Tibial nerve (tissue), 4 donors: ENCODE measurements around the gene MYO1B. TPM values are rescaled to one million over a fixed set of nuclear protein-coding genes. Genes with fewer than 3 reads are reported as not detected.

Experiments used
- DNase-seq, 2 donors: peaks; one replicate each; pipeline ENCODE4 v3.0.0-alpha.2; 2019; ENCODE audit warnings: low spot score in 2 of 2
- H3K27ac ChIP-seq, 4 donors: fragments of 200-600 bp; sonication (generic) in 3 of 4; one replicate each; pipeline ENCODE4 v1.5.1; 2017 to 2019; ENCODE audit warnings: mild to moderate bottlenecking in 1 of 4
- H3K27me3 ChIP-seq, 2 donors: fragments of 200-600 bp; sonication (generic) in 1 of 2; one replicate each; pipeline versions ENCODE4 v1.5.1 to v1.6.0; 2017 to 2019
- H3K36me3 ChIP-seq, 3 donors: fragments of 200-600 bp; sonication (generic); one replicate each; pipeline ENCODE4 v1.5.1; 2018 to 2019
- H3K4me1 ChIP-seq, 4 donors: fragments of 200-600 bp; sonication (generic) in 3 of 4; one replicate each; pipeline ENCODE4 v1.5.1; 2017 to 2019
- H3K4me3 ChIP-seq, 4 donors: fragments of 200-600 bp; sonication (generic) in 3 of 4; one replicate each; pipeline ENCODE4 v1.5.1; 2017 to 2019; ENCODE audit warnings: mild to moderate bottlenecking in 1 of 4, moderate library complexity in 1 of 4
- H3K9me3 ChIP-seq, 4 donors: fragments of 200-600 bp; sonication (generic) in 3 of 4; one replicate each; pipeline ENCODE4 v1.5.1; 2017 to 2019
- EP300 ChIP-seq, 2 donors: sonication (generic); formaldehyde crosslinking; IDR thresholded peaks; one replicate each; pipeline ENCODE4 v1.6.1; 2017; ENCODE audit warnings: antibody characterized with exemption in 2 of 2, mild to moderate bottlenecking in 1 of 2
- POLR2A ChIP-seq, 2 donors: fragments of 450-650 bp; IDR thresholded peaks; one replicate each; pipeline ENCODE4 v1.6.1; 2017; ENCODE audit warnings: antibody characterized with exemption in 2 of 2, mild to moderate bottlenecking in 2 of 2, moderate library complexity in 2 of 2
- WGBS, 2 donors: methylation state at CpG; one replicate each; pipeline ENCODE4 v1.1.5; 2018; 5-methylcytosine and 5-hydroxymethylcytosine counted together
- total RNA-seq, 4 donors: library from RNA; depleted of rRNA; stranded (reverse); fragments of >200 nt; gene quantifications; one replicate each; pipeline ENCODE4 v1.1.0, GENCODE V29; 2016
- TF ChIP-seq, protein P1 (sequence below), 5 experiments: fragments of 200-600 bp in 3 of 5; fragments of 450-650 bp in 2 of 5; sonication (generic) in 3 of 5; IDR thresholded peaks; one replicate each; pipeline ENCODE4 v1.5.1; 2016 to 2019; ENCODE audit warnings: antibody characterized with exemption in 5 of 5, mild to moderate bottlenecking in 3 of 5, moderate library complexity in 2 of 5

The MYO1B gene
- total RNA-seq, 4 donors from 2014 or later, result 27.9 to 44.4 (median 36.8) TPM

DNA sequence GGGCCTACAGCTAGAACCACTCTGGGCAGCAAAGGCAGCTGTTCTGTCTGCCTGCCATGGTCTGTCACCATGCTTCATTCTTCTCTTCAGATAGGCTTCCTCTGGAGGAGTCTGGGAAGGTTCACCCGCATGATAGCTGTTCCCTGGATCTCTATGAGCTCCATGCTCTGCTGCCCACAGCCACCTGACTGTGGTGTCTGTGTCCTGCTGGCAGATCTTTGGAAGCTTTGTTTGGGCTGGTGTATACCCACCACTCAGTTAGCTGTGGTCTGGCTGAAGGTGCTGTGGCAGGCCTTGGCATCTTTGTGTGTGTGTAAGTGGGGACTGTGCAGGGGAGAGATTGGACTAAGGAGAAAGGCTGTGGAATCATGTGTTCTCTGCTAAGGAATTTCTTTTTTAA, 23.4 kb downstream of the MYO1B start:
- 95 to 100% methylated on average over 1 of the region's 1 CpG for WGBS, 2 donors
- H3K27me3 ChIP-seq, result no peaks in the 10 kb centered on the region
- no peak for DNase-seq
- no peaks in the 10 kb centered on the region for H3K9me3 ChIP-seq
- H3K4me1 ChIP-seq, result peaks cover 0 to 31% (median 13%) of the 10 kb centered on the region in 4 donors
- no peak overlapping the region for H3K27ac ChIP-seq
- no peaks in the 10 kb centered on the region for H3K36me3 ChIP-seq
- no peak overlapping the region for H3K4me3 ChIP-seq
- TF ChIP-seq, protein P1, sequence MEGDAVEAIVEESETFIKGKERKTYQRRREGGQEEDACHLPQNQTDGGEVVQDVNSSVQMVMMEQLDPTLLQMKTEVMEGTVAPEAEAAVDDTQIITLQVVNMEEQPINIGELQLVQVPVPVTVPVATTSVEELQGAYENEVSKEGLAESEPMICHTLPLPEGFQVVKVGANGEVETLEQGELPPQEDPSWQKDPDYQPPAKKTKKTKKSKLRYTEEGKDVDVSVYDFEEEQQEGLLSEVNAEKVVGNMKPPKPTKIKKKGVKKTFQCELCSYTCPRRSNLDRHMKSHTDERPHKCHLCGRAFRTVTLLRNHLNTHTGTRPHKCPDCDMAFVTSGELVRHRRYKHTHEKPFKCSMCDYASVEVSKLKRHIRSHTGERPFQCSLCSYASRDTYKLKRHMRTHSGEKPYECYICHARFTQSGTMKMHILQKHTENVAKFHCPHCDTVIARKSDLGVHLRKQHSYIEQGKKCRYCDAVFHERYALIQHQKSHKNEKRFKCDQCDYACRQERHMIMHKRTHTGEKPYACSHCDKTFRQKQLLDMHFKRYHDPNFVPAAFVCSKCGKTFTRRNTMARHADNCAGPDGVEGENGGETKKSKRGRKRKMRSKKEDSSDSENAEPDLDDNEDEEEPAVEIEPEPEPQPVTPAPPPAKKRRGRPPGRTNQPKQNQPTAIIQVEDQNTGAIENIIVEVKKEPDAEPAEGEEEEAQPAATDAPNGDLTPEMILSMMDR (IDR thresholded peaks at IDR 0.05), result no peak
- no peak for TF ChIP-seq POLR2A (IDR thresholded peaks at IDR 0.05)
- TF ChIP-seq EP300 (IDR thresholded peaks at IDR 0.05), result no peak

DNA sequence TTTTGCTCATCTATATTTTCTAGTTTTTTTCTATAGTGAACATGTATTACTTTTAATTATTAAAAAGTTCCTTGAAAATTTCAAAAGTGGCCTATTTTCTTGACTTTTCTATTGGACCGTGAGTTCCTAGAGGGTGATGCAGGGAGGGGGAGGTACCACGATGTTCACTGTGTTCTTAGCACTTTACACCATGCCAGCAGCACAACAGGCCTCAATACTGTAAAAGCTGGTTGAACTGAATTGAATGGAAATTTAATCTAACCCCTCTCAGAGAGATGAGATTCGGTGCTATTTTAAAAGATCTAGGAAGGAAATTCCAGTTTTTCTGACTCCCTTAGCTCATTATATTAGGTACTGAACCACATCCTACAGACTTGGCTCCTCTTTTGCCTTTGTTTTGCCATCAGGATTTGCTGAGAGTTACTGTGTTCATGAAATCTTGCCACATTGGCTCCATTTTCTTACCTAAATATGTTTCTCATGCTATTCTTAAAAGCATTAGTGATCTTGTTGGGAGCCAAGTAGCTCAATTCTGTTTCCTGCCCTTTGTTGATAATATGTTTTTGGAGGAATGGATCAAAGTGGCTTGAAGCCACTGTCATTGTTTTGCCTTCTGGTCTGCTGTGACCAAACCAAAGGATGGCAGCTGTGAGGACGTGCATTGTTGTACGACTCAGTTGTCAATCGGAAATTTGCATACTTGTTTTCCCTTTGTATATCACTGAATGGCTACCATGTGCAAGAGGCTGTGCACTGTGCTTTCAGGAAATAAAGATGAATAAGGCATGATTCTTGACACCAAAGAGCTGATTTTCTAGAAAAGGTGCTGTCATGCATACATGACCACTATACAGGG, 25.3 kb downstream of the MYO1B start:
- no peak for DNase-seq
- no peak overlapping the region for H3K4me3 ChIP-seq
- WGBS, 2 donors, result 60 to 69% methylated on average over 6 of the region's 6 CpGs
- no peaks in the 10 kb centered on the region for H3K36me3 ChIP-seq
- no peaks in the 10 kb centered on the region for H3K9me3 ChIP-seq
- no peaks in the 10 kb centered on the region for H3K27me3 ChIP-seq
- peaks cover 0 to 24% (median 5%) of the 10 kb centered on the region in 4 donors for H3K4me1 ChIP-seq
- H3K27ac ChIP-seq, result no peak overlapping the region
- TF ChIP-seq EP300 (IDR thresholded peaks at IDR 0.05) (no peak), POLR2A (IDR thresholded peaks at IDR 0.05) (no peak)
- TF ChIP-seq, protein P1 (IDR thresholded peaks at IDR 0.05), result no peak

DNA sequence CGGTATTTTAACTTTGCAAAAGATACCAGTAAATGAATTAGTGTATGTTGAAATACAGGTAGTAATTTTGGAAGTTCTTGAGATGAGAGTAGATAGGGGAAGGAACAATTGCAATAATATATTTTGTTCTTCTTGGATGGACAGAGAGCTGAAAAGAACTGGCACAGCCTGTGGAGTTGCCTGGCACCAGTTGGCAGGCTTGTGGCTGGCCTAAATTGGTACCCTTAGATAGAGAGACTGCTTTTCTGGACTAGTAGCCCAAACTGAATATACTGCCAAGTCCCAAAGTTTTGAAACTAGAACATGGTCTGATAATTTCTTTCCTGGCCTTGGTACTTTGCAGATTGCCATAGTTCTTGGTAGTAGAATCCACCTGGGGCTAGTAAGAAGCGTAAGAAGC, 26.9 kb downstream of the MYO1B start:
- no peak for DNase-seq
- WGBS, 2 donors, result 86 to 87% methylated on average over 2 of the region's 2 CpGs
- TF ChIP-seq EP300 (IDR thresholded peaks at IDR 0.05), result no peak
- TF ChIP-seq, protein P1 (IDR thresholded peaks at IDR 0.05), result no peak
- TF ChIP-seq POLR2A (IDR thresholded peaks at IDR 0.05), result no peak
- Histone ChIP-seq H3K4me3 (no peak overlapping the region), H3K27ac (no peak overlapping the region), H3K4me1 (peaks cover 0 to 13% (median 2%) of the 10 kb centered on the region in 4 donors), H3K27me3 (no peaks in the 10 kb centered on the region), H3K36me3 (no peaks in the 10 kb centered on the region), H3K9me3 (no peaks in the 10 kb centered on the region)

DNA sequence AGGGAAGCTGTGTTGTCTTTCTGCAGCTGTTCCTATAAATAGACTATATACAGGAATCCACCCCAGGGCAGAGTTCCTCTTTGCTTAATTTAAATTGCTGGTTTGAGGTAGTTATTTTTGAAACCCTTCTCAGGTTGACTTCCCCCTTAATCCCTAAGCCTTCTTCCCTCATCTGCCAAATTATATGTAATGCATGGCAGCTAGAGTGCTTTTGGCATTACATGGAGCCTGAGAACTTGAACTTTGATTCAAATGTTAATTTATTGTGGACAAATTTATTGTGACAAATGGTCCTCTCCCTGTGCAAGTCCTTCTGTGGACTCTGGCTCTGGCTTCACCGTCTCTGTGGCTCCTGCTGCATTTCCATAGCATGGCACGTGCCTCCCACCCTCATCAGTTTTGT, 29.2 kb downstream of the MYO1B start:
- 79 to 81% methylated on average over 2 of the region's 2 CpGs for WGBS, 2 donors
- H3K4me3 ChIP-seq, result no peak overlapping the region
- DNase-seq, result no peak
- H3K9me3 ChIP-seq, result no peaks in the 10 kb centered on the region
- no peak for TF ChIP-seq EP300 (IDR thresholded peaks at IDR 0.05)
- TF ChIP-seq, protein P1 (IDR thresholded peaks at IDR 0.05), result no peak
- no peak for TF ChIP-seq POLR2A (IDR thresholded peaks at IDR 0.05)
- H3K4me1 ChIP-seq, result peaks cover 0 to 13% (median 2%) of the 10 kb centered on the region in 4 donors
- no peaks in the 10 kb centered on the region for H3K27me3 ChIP-seq
- H3K27ac ChIP-seq, result no peak overlapping the region
- H3K36me3 ChIP-seq, result no peaks in the 10 kb centered on the region

DNA sequence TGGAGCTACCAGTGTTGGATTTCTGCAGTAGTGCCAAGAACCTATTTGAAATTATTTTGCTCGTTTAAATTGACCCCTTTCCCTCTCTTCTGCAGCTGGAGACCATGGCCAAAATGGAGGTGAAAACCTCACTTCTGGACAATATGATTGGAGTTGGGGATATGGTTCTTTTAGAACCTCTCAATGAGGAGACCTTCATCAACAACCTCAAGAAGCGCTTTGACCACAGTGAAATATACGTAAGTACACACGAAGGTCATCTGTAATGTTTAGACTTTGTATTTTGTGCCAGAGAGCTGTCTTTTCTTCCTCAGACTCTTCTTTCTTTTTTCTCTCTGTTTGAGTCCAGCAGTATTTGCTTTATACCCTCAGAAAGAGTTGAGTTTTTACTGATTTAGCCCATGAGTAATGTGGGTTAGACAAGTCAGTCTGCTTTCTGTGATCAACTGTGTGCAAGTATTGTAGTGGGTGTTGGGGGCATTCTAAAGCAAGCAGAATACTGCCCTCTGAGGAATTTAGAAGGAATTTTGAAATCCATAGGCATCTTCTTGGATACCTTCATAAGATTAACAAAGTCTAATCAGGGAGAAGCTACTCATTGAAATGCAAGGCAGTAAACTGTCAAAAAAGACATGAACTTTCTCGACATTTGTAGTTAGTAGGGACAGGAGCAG, 31.7 kb downstream of the MYO1B start:
- H3K4me1 ChIP-seq, result peaks cover 0 to 7% (median 2%) of the 10 kb centered on the region in 4 donors
- no peak overlapping the region for H3K4me3 ChIP-seq
- 75 to 81% methylated on average over 5 of the region's 5 CpGs for WGBS, 2 donors
- no peaks in the 10 kb centered on the region for H3K36me3 ChIP-seq
- H3K9me3 ChIP-seq, result no peaks in the 10 kb centered on the region
- no peak for DNase-seq
- no peaks in the 10 kb centered on the region for H3K27me3 ChIP-seq
- no peak for TF ChIP-seq POLR2A (IDR thresholded peaks at IDR 0.05)
- TF ChIP-seq EP300 (IDR thresholded peaks at IDR 0.05), result no peak
- TF ChIP-seq, protein P1 (IDR thresholded peaks at IDR 0.05), result no peak
- H3K27ac ChIP-seq, result no peak overlapping the region
